ENCODE data around the gene SPC24. TPM values are rescaled to one million over a fixed set of nuclear protein-coding genes. Genes with fewer than 3 reads are reported as not detected.
"Not testable (repeated sequence)": the region's sequence is repeated elsewhere in the genome, so short reads cannot be mapped to it uniquely, and the experiment has no call there.

Gene SPC24
- total and polyA plus RNA-seq, 2 experiments from 2014 or later, result 8.8 to 11.5 TPM

DNA sequence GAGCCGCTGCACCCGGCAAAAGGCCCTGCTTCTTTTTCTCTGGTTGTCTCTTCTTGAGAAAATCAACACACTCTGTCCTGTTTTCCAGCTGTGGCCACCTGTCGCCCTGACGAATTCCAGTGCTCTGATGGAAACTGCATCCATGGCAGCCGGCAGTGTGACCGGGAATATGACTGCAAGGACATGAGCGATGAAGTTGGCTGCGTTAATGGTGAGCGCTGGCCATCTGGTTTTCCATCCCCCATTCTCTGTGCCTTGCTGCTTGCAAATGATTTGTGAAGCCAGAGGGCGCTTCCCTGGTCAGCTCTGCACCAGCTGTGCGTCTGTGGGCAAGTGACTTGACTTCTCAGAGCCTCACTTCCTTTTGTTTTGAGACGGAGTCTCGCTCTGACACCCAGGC, 49.1 kb downstream of the SPC24 start:
- Histone ChIP-seq H3K9me2 (replicated peaks; ENCODE audit: insufficient read depth) (no peaks in the 10 kb centered on the region), H3K36me3 (replicated peaks; ENCODE audit: insufficient read depth, low read depth) (no peaks in the 10 kb centered on the region), H3K4me1 (ENCODE audit: insufficient read depth) (no peaks in the 10 kb centered on the region), H2AFZ (no peak overlapping the region), H3K4me3 (no peak overlapping the region), H3K9me3 (ENCODE audit: low read depth) (no peaks in the 10 kb centered on the region), H3K27me3 (no peaks in the 10 kb centered on the region), H3K79me2 (peaks cover 69% of the 10 kb centered on the region), H4K20me1 (ENCODE audit: insufficient read depth, poor library complexity, severe bottlenecking) (peaks cover 72% of the 10 kb centered on the region), H3K4me2 (no peak overlapping the region), H3K27ac (no peak overlapping the region)
- TF ChIP-seq CTCF (IDR thresholded peaks at IDR 0.05; ENCODE audit: poor library complexity) (no peak), EZH2phosphoT487 (IDR thresholded peaks at IDR 0.05; ENCODE audit: low read depth, severe bottlenecking, unreplicated experiment) (no peak), EZH2 (IDR thresholded peaks at IDR 0.05; ENCODE audit: borderline replicate concordance) (no peak)
- WGBS (ENCODE audit: low lambda C conversion rate, missing lambda C conversion rate), result 75% methylated on average over 13 of the region's 13 CpGs
- DNase-seq (ENCODE audit: low spot score), result no peak

DNA sequence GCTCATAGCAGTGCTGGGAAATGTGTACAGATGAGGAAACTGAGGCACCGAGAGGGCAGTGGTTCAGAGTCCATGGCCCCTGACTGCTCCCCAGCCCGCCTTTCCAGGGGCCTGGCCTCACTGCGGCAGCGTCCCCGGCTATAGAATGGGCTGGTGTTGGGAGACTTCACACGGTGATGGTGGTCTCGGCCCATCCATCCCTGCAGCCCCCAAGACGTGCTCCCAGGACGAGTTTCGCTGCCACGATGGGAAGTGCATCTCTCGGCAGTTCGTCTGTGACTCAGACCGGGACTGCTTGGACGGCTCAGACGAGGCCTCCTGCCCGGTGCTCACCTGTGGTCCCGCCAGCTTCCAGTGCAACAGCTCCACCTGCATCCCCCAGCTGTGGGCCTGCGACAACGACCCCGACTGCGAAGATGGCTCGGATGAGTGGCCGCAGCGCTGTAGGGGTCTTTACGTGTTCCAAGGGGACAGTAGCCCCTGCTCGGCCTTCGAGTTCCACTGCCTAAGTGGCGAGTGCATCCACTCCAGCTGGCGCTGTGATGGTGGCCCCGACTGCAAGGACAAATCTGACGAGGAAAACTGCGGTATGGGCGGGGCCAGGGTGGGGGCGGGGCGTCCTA, 50.5 kb downstream of the SPC24 start:
- WGBS (ENCODE audit: low lambda C conversion rate, missing lambda C conversion rate), result 98% methylated on average over 36 of the region's 36 CpGs
- Histone ChIP-seq H3K79me2 (peaks cover 76% of the 10 kb centered on the region), H3K27ac (no peak overlapping the region), H3K9me3 (ENCODE audit: low read depth) (no peaks in the 10 kb centered on the region), H3K4me3 (no peak overlapping the region), H3K4me2 (no peak overlapping the region), H3K9me2 (replicated peaks; ENCODE audit: insufficient read depth) (no peaks in the 10 kb centered on the region), H3K27me3 (no peaks in the 10 kb centered on the region), H2AFZ (no peak overlapping the region), H3K4me1 (ENCODE audit: insufficient read depth) (no peaks in the 10 kb centered on the region), H4K20me1 (ENCODE audit: insufficient read depth, poor library complexity, severe bottlenecking) (peaks cover 78% of the 10 kb centered on the region), H3K36me3 (replicated peaks; ENCODE audit: insufficient read depth, low read depth) (no peaks in the 10 kb centered on the region)
- TF ChIP-seq CTCF (IDR thresholded peaks at IDR 0.05; ENCODE audit: poor library complexity), result no peak
- no peak for TF ChIP-seq EZH2 (IDR thresholded peaks at IDR 0.05; ENCODE audit: borderline replicate concordance)
- TF ChIP-seq EZH2phosphoT487 (IDR thresholded peaks at IDR 0.05; ENCODE audit: low read depth, severe bottlenecking, unreplicated experiment), result no peak
- DNase-seq (ENCODE audit: low spot score), result no peak

DNA sequence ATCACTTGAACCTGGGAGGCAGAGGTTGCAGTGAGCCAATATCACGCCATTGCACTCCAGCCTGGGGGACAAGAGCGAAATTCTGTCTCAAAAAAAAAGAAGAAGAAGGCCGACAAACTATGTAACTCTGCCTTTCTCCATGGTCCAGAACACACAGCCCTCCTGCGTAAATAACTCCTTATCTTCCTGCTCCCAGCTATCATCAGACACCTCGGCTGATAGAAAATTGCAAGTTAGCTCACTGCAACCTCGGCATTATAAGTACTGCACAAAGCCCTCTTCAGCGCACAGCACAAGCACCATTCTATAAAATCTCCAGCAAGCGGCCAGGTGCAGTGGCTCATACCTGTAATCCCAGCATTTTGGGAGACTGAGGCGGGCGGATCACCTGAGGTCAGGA, 51.9 kb downstream of the SPC24 start:
- H3K36me3 ChIP-seq (replicated peaks; ENCODE audit: insufficient read depth, low read depth); H3K27me3 ChIP-seq; H3K4me3 ChIP-seq; H3K4me1 ChIP-seq (ENCODE audit: insufficient read depth); H2AFZ ChIP-seq; H3K9me2 ChIP-seq (replicated peaks; ENCODE audit: insufficient read depth); DNase-seq (ENCODE audit: low spot score); H3K9me3 ChIP-seq (ENCODE audit: low read depth); H3K27ac ChIP-seq; H3K4me2 ChIP-seq: not testable (repeated sequence)
- H4K20me1 ChIP-seq (ENCODE audit: insufficient read depth, poor library complexity, severe bottlenecking), result peaks cover 84% of the 10 kb centered on the region
- peaks cover 80% of the 10 kb centered on the region for H3K79me2 ChIP-seq
- 78% methylated on average over 10 of the region's 10 CpGs for WGBS (ENCODE audit: low lambda C conversion rate, missing lambda C conversion rate)

- no peak overlapping the region for H3K4me2 ChIP-seq
- TF ChIP-seq CTCF (IDR thresholded peaks at IDR 0.05; ENCODE audit: poor library complexity) (no peak), EZH2phosphoT487 (IDR thresholded peaks at IDR 0.05; ENCODE audit: low read depth, severe bottlenecking, unreplicated experiment) (no peak), EZH2 (IDR thresholded peaks at IDR 0.05; ENCODE audit: borderline replicate concordance) (no peak)
- no peaks in the 10 kb centered on the region for H3K9me2 ChIP-seq (replicated peaks; ENCODE audit: insufficient read depth)
- no peak overlapping the region for H2AFZ ChIP-seq
- no peaks in the 10 kb centered on the region for H3K9me3 ChIP-seq (ENCODE audit: low read depth)
- H3K79me2 ChIP-seq, result peaks cover 82% of the 10 kb centered on the region
- H3K4me1 ChIP-seq (ENCODE audit: insufficient read depth), result no peaks in the 10 kb centered on the region
- H3K27ac ChIP-seq, result no peak overlapping the region
- DNase-seq (ENCODE audit: low spot score), result no peak
- no peak overlapping the region for H3K4me3 ChIP-seq
- peaks cover 87% of the 10 kb centered on the region for H4K20me1 ChIP-seq (ENCODE audit: insufficient read depth, poor library complexity, severe bottlenecking)
- H3K36me3 ChIP-seq (replicated peaks; ENCODE audit: insufficient read depth, low read depth), result no peaks in the 10 kb centered on the region
- H3K27me3 ChIP-seq, result no peaks in the 10 kb centered on the region
- WGBS (ENCODE audit: low lambda C conversion rate, missing lambda C conversion rate), result 96% methylated on average over 16 of the region's 16 CpGs
Observed at GRCh38 chr19:11102944-11103343, 52.6 kb downstream of the SPC24 start.
